Stimulated activated CD4-positive, alpha-beta T cell treated with anti-CD3 and anti-CD28 coated beads, Interleukin-4, amount 100 ng/mL, for 24 hours (primary cell): ENCODE results near the gene HSF4.

Experiments used
- DNase-seq: peaks from one replicate; pipeline ENCODE4 v3.0.0-alpha.2; 2020

The HSF4 gene

DNA sequence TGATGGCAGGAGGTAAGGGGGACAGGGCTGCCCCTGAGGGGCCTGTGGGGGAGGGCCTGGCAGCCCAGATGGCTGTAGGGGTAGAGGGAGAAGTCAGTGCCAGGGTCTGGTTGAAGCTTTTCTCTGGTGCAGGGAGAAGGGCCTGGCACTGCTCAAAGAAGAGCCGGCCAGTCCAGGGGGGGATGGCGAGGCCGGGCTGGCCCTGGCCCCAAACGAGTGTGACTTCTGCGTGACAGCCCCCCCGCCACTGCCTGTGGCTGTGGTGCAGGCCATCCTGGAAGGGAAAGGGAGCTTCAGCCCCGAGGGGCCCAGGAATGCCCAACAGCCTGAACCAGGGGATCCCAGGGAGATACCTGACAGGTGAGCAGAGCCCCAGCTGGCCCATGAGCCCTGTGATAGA lies 3.0 kb downstream of the HSF4 start:
- DNase-seq = no peak

- no peak for DNase-seq
Observed at GRCh38 chr16:67169011-67169451, 4.5 kb downstream of the HSF4 start.

DNA sequence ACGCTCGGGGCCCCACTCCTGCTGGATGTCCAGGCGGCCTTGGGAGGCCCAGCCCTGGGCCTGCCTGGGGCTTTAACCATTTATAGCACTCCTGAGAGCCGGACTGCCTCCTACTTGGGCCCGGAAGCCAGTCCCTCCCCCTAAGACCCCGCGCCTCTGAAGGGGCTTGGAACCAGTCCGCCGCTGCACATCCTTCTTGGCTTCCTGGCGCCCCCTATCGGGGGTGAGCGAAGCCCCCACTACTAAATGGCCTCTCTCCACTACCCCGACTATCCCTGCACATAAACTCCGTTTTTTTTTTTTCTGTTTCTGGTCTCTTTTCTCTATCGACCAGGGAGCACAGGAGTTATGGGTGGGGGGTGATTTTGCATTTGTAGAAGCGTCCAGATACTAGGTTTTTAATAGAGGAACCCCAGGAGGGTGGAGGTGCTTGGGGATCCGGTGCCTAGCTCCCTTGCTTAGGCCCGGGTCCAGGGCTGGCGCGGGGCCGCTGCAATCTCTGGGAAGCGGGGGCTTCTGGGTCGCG lies 5.2 kb downstream of the HSF4 start:
- DNase-seq = peak; percentile 36

DNA sequence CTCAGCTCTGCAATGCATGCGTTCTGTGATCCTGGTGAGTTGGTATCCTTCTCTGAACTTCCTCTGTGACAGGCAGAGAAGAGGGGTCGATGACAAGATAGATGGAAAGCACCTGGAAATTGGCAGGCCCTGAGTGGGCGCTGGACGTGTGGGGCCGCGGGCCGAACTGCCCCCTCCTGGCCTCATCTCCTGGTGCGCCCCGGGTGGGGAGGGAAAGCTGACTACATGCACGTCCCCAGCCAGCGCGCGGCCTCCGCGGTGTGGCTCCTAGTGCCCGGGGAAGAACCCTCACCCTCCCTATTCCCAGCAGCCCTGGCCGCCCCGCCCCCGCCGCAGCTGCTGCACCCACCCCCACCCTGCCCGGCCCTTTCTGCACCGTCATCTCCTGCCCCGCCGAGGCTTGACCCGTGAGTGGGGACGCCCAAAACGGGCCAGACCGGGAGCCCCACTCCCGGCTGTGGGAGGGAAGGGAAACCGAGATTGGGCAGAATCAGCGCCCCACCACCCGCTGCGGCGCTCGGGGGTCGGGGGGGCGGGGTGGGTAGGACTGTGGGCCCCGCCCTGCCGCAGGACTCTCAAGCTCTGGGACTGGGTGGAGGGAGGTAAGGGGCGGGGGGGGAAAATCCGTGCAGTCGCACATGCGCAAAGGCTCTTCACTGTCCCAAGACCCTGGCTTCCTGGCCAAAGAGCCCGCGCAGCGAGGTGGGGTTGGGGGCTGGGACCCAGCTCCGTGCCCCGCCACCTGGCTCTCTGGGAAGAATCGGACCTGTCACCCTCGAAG lies 5.8 kb downstream of the HSF4 start, which contains the start of gene NOL3:
Gene NOL3, plus strand, starts transcription at position 371 of the 781 bp plus-strand sequence.
- peak; percentile 30 for DNase-seq

GRCh38 chr16:67170949-67171649 lies 6.6 kb downstream of the HSF4 start:
- DNase-seq = no peak

GRCh38 chr16:67173323-67173722 lies 8.8 kb downstream of the HSF4 start:
- no peak for DNase-seq

DNA sequence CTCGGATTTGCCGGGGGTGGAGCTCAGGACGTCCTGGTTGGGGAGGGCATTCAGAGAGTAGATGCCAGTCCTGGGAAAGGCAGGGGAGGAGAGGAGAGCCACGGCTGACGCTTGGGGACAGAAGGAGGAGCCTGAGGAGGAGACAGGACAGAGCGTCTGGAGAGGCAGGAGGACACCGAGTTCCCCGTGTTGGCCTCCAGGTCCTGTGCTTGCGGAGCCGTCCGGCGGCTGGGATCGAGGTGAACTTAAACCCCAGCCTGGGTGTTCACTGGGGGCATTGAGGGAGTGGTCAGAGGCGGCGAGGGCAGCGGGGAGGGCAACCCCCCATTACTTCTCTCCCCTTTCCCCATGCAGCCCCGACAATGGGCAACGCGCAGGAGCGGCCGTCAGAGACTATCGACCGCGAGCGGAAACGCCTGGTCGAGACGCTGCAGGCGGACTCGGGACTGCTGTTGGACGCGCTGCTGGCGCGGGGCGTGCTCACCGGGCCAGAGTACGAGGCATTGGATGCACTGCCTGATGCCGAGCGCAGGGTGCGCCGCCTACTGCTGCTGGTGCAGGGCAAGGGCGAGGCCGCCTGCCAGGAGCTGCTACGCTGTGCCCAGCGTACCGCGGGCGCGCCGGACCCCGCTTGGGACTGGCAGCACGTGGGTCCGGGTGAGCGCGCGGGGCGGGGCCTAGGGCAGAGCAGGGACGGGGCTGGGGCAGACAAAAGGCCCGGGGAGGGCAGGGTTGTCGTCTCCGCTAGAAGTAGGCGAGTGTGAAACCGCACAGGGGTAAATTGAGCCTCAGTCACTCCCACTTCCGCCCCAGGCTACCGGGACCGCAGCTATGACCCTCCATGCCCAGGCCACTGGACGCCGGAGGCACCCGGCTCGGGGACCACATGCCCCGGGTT lies 9.5 kb downstream of the HSF4 start:
- DNase-seq = peak; percentile 61

DNA sequence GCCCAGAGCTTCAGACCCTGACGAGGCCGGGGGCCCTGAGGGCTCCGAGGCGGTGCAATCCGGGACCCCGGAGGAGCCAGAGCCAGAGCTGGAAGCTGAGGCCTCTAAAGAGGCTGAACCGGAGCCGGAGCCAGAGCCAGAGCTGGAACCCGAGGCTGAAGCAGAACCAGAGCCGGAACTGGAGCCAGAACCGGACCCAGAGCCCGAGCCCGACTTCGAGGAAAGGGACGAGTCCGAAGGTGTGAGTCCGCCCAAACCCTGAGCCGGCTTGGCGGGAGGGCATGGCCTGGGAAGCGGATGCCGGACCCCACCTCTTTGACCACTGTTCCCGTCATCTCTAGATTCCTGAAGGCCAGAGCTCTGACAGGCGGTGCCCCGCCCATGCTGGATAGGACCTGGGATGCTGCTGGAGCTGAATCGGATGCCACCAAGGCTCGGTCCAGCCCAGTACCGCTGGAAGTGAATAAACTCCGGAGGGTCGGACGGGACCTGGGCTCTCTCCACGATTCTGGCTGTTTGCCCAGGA lies 10.2 kb downstream of the HSF4 start:
- no peak for DNase-seq

DNA sequence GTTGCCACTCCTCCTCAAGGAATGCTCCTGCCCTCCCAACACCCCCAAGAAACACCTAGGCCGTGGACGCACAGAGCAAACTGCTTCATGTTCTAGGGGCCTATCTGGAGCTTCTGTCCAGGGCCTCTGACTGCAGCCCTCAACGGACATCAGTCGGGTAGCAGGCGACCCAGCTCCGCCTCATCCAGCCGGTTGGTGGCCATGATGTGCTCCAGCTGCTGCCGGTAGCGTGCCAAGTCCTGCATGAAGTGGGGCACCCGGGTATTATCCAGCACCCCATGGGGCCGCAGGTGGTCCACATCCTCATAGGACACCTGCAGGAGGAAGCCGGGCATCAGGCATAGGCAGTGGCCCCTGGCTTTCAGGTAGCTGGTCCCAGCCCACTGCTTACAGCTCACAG lies 12.1 kb downstream of the HSF4 start:
- DNase-seq = no peak

GRCh38 chr16:67177743-67178699 lies 13.5 kb downstream of the HSF4 start:
- DNase-seq = peak; percentile 42

- DNase-seq = no peak
Observed at GRCh38 chr16:67179421-67180080, 15.0 kb downstream of the HSF4 start.

GRCh38 chr16:67180166-67180565 lies 15.6 kb downstream of the HSF4 start:
- DNase-seq = no peak

- no peak for DNase-seq
Observed at GRCh38 chr16:67181346-67181745, 16.8 kb downstream of the HSF4 start.

GRCh38 chr16:67182288-67182687 lies 17.7 kb downstream of the HSF4 start:
- DNase-seq = no peak

GRCh38 chr16:67183284-67183626 lies 18.7 kb downstream of the HSF4 start:
- no peak for DNase-seq

GRCh38 chr16:67183627-67184452 lies 19.3 kb downstream of the HSF4 start, which contains the start of gene MATCAP1:
TSS of gene MATCAP1 (minus strand) at chr16:67183963. CDS start at chr16:67180610, 3,353 bp downstream.
- DNase-seq = peak; percentile 96

- DNase-seq = no peak
Observed at GRCh38 chr16:67184453-67184994, 20.0 kb downstream of the HSF4 start.

GRCh38 chr16:67184995-67185650 lies 20.6 kb downstream of the HSF4 start:
- DNase-seq = peak; percentile 88

GRCh38 chr16:67185651-67186134 lies 21.1 kb downstream of the HSF4 start:
- DNase-seq = no peak
